Lower leg skin (tissue), 4 donors: ENCODE data around the gene DNAH14. TPM values are rescaled to one million over a fixed set of nuclear protein-coding genes. Genes with fewer than 3 reads are reported as not detected.
"Not testable (repeated sequence)": the region's sequence is repeated elsewhere in the genome, so short reads cannot be mapped to it uniquely, and the experiment has no call there.

Experiments used
- DNase-seq, 2 donors: peaks; one replicate each; pipeline ENCODE4 v3.0.0-alpha.2; 2019; ENCODE audit warnings: low spot score in 2 of 2
- H3K4me3 ChIP-seq: fragments of 200-600 bp; sonication (generic); 2 replicates; pipeline ENCODE4 v1.5.1; 2017; ENCODE audit warnings: mild to moderate bottlenecking, low read depth; ENCODE audit not compliant: poor library complexity, severe bottlenecking
- CTCF ChIP-seq, 3 donors: fragments of 450-650 bp; IDR thresholded peaks; one replicate each; pipeline ENCODE4 v1.5.1; 2016; ENCODE audit warnings: antibody characterized with exemption in 3 of 3, mild to moderate bottlenecking in 3 of 3, moderate library complexity in 2 of 3
- POLR2A ChIP-seq, 2 donors: fragments of 450-650 bp; IDR thresholded peaks; one replicate each; pipeline ENCODE4 v1.6.1; 2016 to 2017; ENCODE audit warnings: antibody characterized with exemption in 2 of 2, mild to moderate bottlenecking in 1 of 2, moderate library complexity in 1 of 2
- WGBS, 2 donors: methylation state at CpG; one replicate each; pipeline ENCODE4 v1.1.5; 2018; 5-methylcytosine and 5-hydroxymethylcytosine counted together
- intact Hi-C: fragments of 100-400 bp; cut with DNase I; formaldehyde crosslinking; loops from one replicate; pipeline ENCODE4 v1.15.0; 2023; ENCODE audit warnings: low total_unique reads
- total RNA-seq, 4 donors: library from RNA; depleted of rRNA; stranded (reverse); fragments of >200 nt; gene quantifications; one replicate each; pipeline ENCODE4 v1.1.0, GENCODE V29; 2016

Gene DNAH14
- total RNA-seq, 4 donors from 2014 or later: 0.84 to 3.0 (median 1.8) TPM

GRCh38 chr1:225380691-225381090 is 451.2 kb downstream of the DNAH14 start:
- 91 to 94% methylated on average over 1 of the region's 1 CpG for WGBS, 2 donors
- intact Hi-C loops: no loop called here
- DNase-seq: no peak
- no peak overlapping the region for H3K4me3 ChIP-seq
- TF ChIP-seq CTCF (IDR thresholded peaks at IDR 0.05) (no peak), POLR2A (IDR thresholded peaks at IDR 0.05) (no peak)

GRCh38 chr1:225386860-225387259 is 457.4 kb downstream of the DNAH14 start:
- WGBS, 2 donors: 89 to 91% methylated on average over 3 of the region's 3 CpGs
- DNase-seq, H3K4me3 ChIP-seq, intact Hi-C loops: not testable (repeated sequence)

- WGBS, 2 donors: 57 to 58% methylated on average over 4 of the region's 4 CpGs
- TF ChIP-seq POLR2A (IDR thresholded peaks at IDR 0.05) (no peak), CTCF (IDR thresholded peaks at IDR 0.05) (no peak)
- intact Hi-C loops: no loop called here
- no peak for DNase-seq
- H3K4me3 ChIP-seq: no peak overlapping the region
These were observed 458.9 kb downstream of the DNAH14 start for GRCh38 chr1:225388372-225388771.

GRCh38 chr1:225389843-225390242 is 460.4 kb downstream of the DNAH14 start:
- no peak for TF ChIP-seq POLR2A (IDR thresholded peaks at IDR 0.05)
- TF ChIP-seq CTCF (IDR thresholded peaks at IDR 0.05): no peak
- 90 to 95% methylated on average over 4 of the region's 4 CpGs for WGBS, 2 donors
- no peak for DNase-seq
- intact Hi-C loops: no loop called here
- no peak overlapping the region for H3K4me3 ChIP-seq

- no peak overlapping the region for H3K4me3 ChIP-seq
- WGBS, 2 donors: 91 to 92% methylated on average over 2 of the region's 2 CpGs
- intact Hi-C loops: no loop called here
- TF ChIP-seq POLR2A (IDR thresholded peaks at IDR 0.05) (no peak), CTCF (IDR thresholded peaks at IDR 0.05) (no peak)
- no peak for DNase-seq
These were observed 466.9 kb downstream of the DNAH14 start for GRCh38 chr1:225396357-225396756.

GRCh38 chr1:225400968-225401367 is 471.5 kb downstream of the DNAH14 start:
- WGBS, 2 donors: 86 to 90% methylated on average over 5 of the region's 5 CpGs
- intact Hi-C loops: no loop called here
- no peak overlapping the region for H3K4me3 ChIP-seq
- no peak for DNase-seq
- TF ChIP-seq CTCF (IDR thresholded peaks at IDR 0.05) (no peak), POLR2A (IDR thresholded peaks at IDR 0.05) (no peak)
